Peyer's patch (tissue), 4 donors: ENCODE results near the gene MOK.

Experiments used
- CTCF ChIP-seq, 6 experiments: fragments of 450-650 bp in 4 of 6; fragments of 200-600 bp in 2 of 6; sonication (generic) in 1 of 6; IDR thresholded peaks; one replicate each; pipeline ENCODE4 v1.5.1; 2017 to 2019; ENCODE audit warnings: antibody characterized with exemption in 6 of 6, mild to moderate bottlenecking in 3 of 6, moderate library complexity in 1 of 6
- POLR2A ChIP-seq, 2 donors: fragments of 450-650 bp; IDR thresholded peaks; one replicate each; pipeline ENCODE4 v1.5.1; 2017; ENCODE audit warnings: antibody characterized with exemption in 2 of 2, mild to moderate bottlenecking in 2 of 2, moderate library complexity in 2 of 2

- TF ChIP-seq POLR2A (IDR thresholded peaks at IDR 0.05) (no peak), CTCF (IDR thresholded peaks at IDR 0.05) (no peak)
Observed at GRCh38 chr14:102222751-102223150, 82.2 kb downstream of the MOK start.
